GM12873 (cell line): Measurements from ENCODE around the gene FBXL7.

Experiments used
- CTCF ChIP-seq: IDR thresholded peaks from 2 replicates; pipeline ENCODE4 v1.5.1; 2012; ENCODE audit warnings: low read depth, mild to moderate bottlenecking, moderate library complexity, low read length, control low read depth; ENCODE audit not compliant: insufficient read depth; ENCODE audit errors: missing control alignments

Gene FBXL7

GRCh38 chr5:15574806-15575325 lies 74.9 kb downstream of the FBXL7 start:
- TF ChIP-seq CTCF = no peak

GRCh38 chr5:15575666-15576065 lies 75.7 kb downstream of the FBXL7 start:
- TF ChIP-seq CTCF = no peak

- TF ChIP-seq CTCF = no peak
Measured at GRCh38 chr5:15577132-15577531, 77.2 kb downstream of the FBXL7 start.

- no peak for TF ChIP-seq CTCF
Measured at GRCh38 chr5:15577831-15578230, 77.9 kb downstream of the FBXL7 start.

- no peak for TF ChIP-seq CTCF
Measured at GRCh38 chr5:15579193-15579990, 79.4 kb downstream of the FBXL7 start.

GRCh38 chr5:15584528-15584927 lies 84.5 kb downstream of the FBXL7 start:
- TF ChIP-seq CTCF = no peak

GRCh38 chr5:15585128-15585527 lies 85.1 kb downstream of the FBXL7 start:
- TF ChIP-seq CTCF = no peak
